Mesendoderm (in vitro differentiated cells): ENCODE data around the gene CCBE1.
"Not testable (repeated sequence)": the region's sequence is repeated elsewhere in the genome, so short reads cannot be mapped to it uniquely, and the experiment has no call there.

ENCODE experiments used
- DNase-seq: peaks from one replicate; pipeline ENCODE4 v3.0.0; 2013
- H2AK5ac ChIP-seq: 2 replicates; pipeline ENCODE4 v1.6.1; 2013; ENCODE audit warnings: low read length, inconsistent platforms
- H2BK120ac ChIP-seq: 2 replicates; pipeline ENCODE4 v1.6.1; 2013; ENCODE audit warnings: low read depth, mild to moderate bottlenecking, low read length, moderate library complexity, mixed read lengths
- H2BK15ac ChIP-seq: replicated peaks from 2 replicates; pipeline ENCODE4 v1.6.1; 2013; ENCODE audit warnings: low read depth, mild to moderate bottlenecking, moderate library complexity
- H2BK5ac ChIP-seq: 2 replicates; pipeline ENCODE4 v1.6.1; 2013; ENCODE audit warnings: low read length, inconsistent platforms
- H3K18ac ChIP-seq: 2 replicates; pipeline ENCODE4 v1.6.1; 2013; ENCODE audit warnings: mild to moderate bottlenecking, low read length, mixed read lengths
- H3K23ac ChIP-seq: one replicate; pipeline ENCODE4 v1.6.1; 2013; ENCODE audit warnings: low read length
- H3K27ac ChIP-seq: 2 replicates; pipeline ENCODE4 v1.5.1; 2013; ENCODE audit warnings: low read depth, mild to moderate bottlenecking, inconsistent platforms, low read length, moderate library complexity
- H3K27me3 ChIP-seq: 2 replicates; pipeline ENCODE4 v1.6.1; 2013; ENCODE audit warnings: low read length, control low read depth, mild to moderate bottlenecking, inconsistent platforms; ENCODE audit not compliant: insufficient read depth, poor library complexity
- H3K36me3 ChIP-seq: 2 replicates; pipeline ENCODE4 v1.6.1; 2013; ENCODE audit warnings: low read length, inconsistent platforms; ENCODE audit not compliant: control insufficient read depth, insufficient read depth
- H3K4ac ChIP-seq: one replicate; pipeline ENCODE4 v1.6.1; 2013; ENCODE audit warnings: low read depth, mild to moderate bottlenecking, low read length, moderate library complexity
- H3K4me1 ChIP-seq: 2 replicates; pipeline ENCODE4 v1.6.1; 2013; ENCODE audit warnings: low read depth, low read length, inconsistent platforms; ENCODE audit not compliant: control insufficient read depth
- H3K4me2 ChIP-seq: 2 replicates; pipeline ENCODE4 v1.6.1; 2013; ENCODE audit warnings: low read length
- H3K4me3 ChIP-seq: 2 replicates; pipeline ENCODE4 v1.5.1; 2013; ENCODE audit warnings: mild to moderate bottlenecking, low read length
- H3K56ac ChIP-seq: one replicate; pipeline ENCODE4 v1.6.1; 2013; ENCODE audit warnings: low read length
- H3K79me1 ChIP-seq: 2 replicates; pipeline ENCODE4 v1.6.1; 2013; ENCODE audit warnings: low read length, inconsistent platforms
- H3K79me2 ChIP-seq: 2 replicates; pipeline ENCODE4 v1.6.1; 2013; ENCODE audit warnings: mild to moderate bottlenecking, low read length; ENCODE audit not compliant: control insufficient read depth, insufficient read depth
- H3K9ac ChIP-seq: 2 replicates; pipeline ENCODE4 v1.6.1; 2013; ENCODE audit warnings: low read length, inconsistent platforms
- H4K5ac ChIP-seq: one replicate; pipeline ENCODE4 v1.6.1; 2013; ENCODE audit warnings: low read length
- H4K8ac ChIP-seq: one replicate; pipeline ENCODE4 v1.6.1; 2013; ENCODE audit warnings: low read depth, mild to moderate bottlenecking, control low read depth, low read length, moderate library complexity
- whole genome bisulfite sequencing: extraction: QIAGEN DNeasy Blood & Tissue Kit; methylation state at CpG from one replicate; pipeline ENCODE4 v1.1.7; 2013; ENCODE audit warnings: low lambda C conversion rate, missing lambda C conversion rate; ENCODE audit not compliant: insufficient coverage; ENCODE audit errors: extremely low coverage; 5-methylcytosine and 5-hydroxymethylcytosine counted together

CCBE1 gene

DNA sequence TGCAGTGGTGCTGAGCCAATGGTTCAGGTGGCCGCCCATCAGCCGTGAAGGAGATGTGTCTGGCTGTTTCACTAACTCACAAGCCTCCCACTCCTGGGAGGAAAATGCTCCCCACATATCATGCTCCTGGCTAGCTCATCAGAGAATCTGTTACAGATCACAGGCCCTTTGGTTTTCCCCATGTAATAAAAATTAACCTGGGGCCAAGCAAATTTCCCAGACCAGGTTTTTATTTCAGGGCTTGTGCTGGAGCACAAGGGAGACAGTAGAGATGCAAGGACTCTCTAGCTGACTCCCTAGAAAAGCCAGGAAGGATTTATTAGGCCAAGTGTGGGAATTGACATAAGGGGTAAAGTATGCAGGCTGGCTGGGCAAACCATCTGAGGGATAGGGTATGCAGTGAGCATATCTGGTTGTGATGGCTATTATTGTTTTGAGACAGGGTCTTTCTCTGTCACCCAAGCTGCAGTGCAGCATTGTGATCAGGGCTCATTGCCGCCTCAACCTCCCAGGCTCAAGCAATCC lies 40.6 kb upstream of the CCBE1 start:
- no peak overlapping the region for H3K27ac ChIP-seq
- no peak overlapping the region for H3K9ac ChIP-seq
- H4K8ac ChIP-seq, result no peak overlapping the region
- no peak overlapping the region for H3K4me2 ChIP-seq
- H3K79me1 ChIP-seq, result no peaks in the 10 kb centered on the region
- no peak overlapping the region for H3K4ac ChIP-seq
- H2BK120ac ChIP-seq, result no peak overlapping the region
- no peaks in the 10 kb centered on the region for H3K79me2 ChIP-seq
- no peak overlapping the region for H3K4me3 ChIP-seq
- H2BK5ac ChIP-seq, result no peak overlapping the region
- no peaks in the 10 kb centered on the region for H3K27me3 ChIP-seq
- no peak overlapping the region for H3K56ac ChIP-seq
- DNase-seq, result no peak
- no peak overlapping the region for H2AK5ac ChIP-seq
- H3K4me1 ChIP-seq, result no peaks in the 10 kb centered on the region
- no peaks in the 10 kb centered on the region for H3K36me3 ChIP-seq
- no peak overlapping the region for H2BK15ac ChIP-seq
- no peak overlapping the region for H3K23ac ChIP-seq
- no peak overlapping the region for H3K18ac ChIP-seq
- no CpG with 5 or more reads among the region's 3 CpGs for WGBS
- no peak overlapping the region for H4K5ac ChIP-seq

DNA sequence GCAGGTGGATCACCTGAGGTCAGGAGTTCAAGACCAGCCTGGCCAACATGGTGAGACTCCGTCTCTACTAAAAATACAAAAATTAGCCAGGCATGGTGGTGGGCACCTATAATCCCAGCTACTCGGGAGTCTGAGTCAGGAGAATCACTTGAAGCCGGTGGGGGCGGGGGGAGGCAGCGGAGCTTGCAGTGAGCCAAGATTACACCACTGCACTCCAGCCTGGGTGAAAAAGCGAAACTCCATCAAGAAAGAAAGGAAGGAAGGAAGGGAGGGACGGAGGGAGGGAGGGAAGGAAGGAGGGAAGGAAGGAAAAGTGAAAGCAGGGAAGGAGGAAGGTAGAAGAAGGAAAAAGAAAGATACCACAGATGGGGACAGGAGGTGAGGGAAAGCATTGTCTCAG lies 40.1 kb upstream of the CCBE1 start:
- no CpG with 5 or more reads among the region's 7 CpGs for WGBS
- not testable (repeated sequence) for H3K9ac ChIP-seq, H2BK120ac ChIP-seq, H3K27me3 ChIP-seq, H4K5ac ChIP-seq, H3K18ac ChIP-seq, H4K8ac ChIP-seq, H2BK15ac ChIP-seq, H2AK5ac ChIP-seq, H3K4me1 ChIP-seq, H3K4me2 ChIP-seq, DNase-seq, H3K27ac ChIP-seq, H3K4me3 ChIP-seq, H3K36me3 ChIP-seq, H3K79me2 ChIP-seq, H3K56ac ChIP-seq, H2BK5ac ChIP-seq, H3K79me1 ChIP-seq, H3K23ac ChIP-seq, H3K4ac ChIP-seq

DNA sequence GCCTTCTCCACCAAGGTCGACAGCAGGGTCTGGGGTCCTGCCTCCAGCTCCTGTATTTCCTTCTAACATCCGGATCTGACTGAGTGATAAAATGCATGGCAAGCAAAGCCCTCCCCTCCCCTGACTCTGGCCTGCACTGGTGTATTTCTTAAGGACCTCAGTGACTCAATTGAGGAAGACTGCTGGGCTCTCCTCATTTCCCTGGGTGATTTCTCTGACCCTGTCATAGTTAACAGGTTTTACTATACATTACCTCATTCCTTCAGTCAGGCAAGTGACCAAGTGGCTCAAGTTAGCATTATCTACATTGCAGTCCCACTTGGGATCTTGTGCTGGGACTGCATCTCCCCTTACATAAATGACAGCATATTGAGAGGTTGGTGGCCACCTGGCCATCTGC lies 38.8 kb upstream of the CCBE1 start:
- H2BK120ac ChIP-seq, result no peak overlapping the region
- DNase-seq, result no peak
- no peaks in the 10 kb centered on the region for H3K36me3 ChIP-seq
- H3K79me1 ChIP-seq, result no peaks in the 10 kb centered on the region
- no peak overlapping the region for H3K4me3 ChIP-seq
- no peak overlapping the region for H4K8ac ChIP-seq
- WGBS, result no CpG with 5 or more reads among the region's 2 CpGs
- H3K79me2 ChIP-seq, result no peaks in the 10 kb centered on the region
- H3K4me1 ChIP-seq, result no peaks in the 10 kb centered on the region
- H4K5ac ChIP-seq, result no peak overlapping the region
- H2BK15ac ChIP-seq, result no peak overlapping the region
- no peak overlapping the region for H3K56ac ChIP-seq
- no peak overlapping the region for H3K23ac ChIP-seq
- H2BK5ac ChIP-seq, result no peak overlapping the region
- H2AK5ac ChIP-seq, result no peak overlapping the region
- no peaks in the 10 kb centered on the region for H3K27me3 ChIP-seq
- H3K27ac ChIP-seq, result no peak overlapping the region
- H3K4ac ChIP-seq, result no peak overlapping the region
- H3K4me2 ChIP-seq, result no peak overlapping the region
- H3K18ac ChIP-seq, result no peak overlapping the region
- H3K9ac ChIP-seq, result no peak overlapping the region

DNA sequence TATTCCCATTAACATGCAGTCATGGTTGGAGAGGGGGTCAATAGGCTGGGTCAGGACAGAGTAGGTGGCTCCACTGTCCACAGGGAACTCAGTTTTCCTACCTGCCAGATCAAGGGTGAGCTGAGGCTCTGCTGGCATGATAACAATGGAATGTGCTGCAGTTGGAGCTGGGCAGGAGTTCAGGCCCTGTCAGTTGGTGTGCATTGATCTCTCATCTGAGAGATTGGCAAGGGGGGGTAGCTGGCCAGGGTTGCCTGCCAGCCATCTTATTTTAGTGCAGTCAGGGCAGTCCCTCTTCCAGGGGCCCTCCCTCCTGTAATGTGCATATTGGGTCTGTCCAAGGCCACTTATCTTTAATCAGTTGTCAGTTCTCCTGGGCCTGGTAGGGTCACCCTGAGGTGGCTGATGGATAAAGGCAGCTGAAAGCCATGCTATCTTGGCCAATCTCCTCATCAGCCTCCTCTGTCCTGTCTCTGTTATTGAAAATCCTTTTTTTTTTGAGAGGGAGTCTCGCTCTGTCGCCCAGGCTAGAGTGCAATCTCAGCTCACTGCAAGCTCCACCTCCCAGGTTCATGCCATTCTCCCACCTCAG lies 38.1 kb upstream of the CCBE1 start:
- H3K9ac ChIP-seq, result no peak overlapping the region
- no peak overlapping the region for H3K4me2 ChIP-seq
- H2AK5ac ChIP-seq, result no peak overlapping the region
- H3K23ac ChIP-seq, result no peak overlapping the region
- no peaks in the 10 kb centered on the region for H3K79me1 ChIP-seq
- H2BK5ac ChIP-seq, result no peak overlapping the region
- no peak overlapping the region for H4K5ac ChIP-seq
- no peaks in the 10 kb centered on the region for H3K79me2 ChIP-seq
- no peak overlapping the region for H3K27ac ChIP-seq
- no peak overlapping the region for H4K8ac ChIP-seq
- no peaks in the 10 kb centered on the region for H3K4me1 ChIP-seq
- H2BK120ac ChIP-seq, result no peak overlapping the region
- H3K4ac ChIP-seq, result no peak overlapping the region
- H2BK15ac ChIP-seq, result no peak overlapping the region
- H3K4me3 ChIP-seq, result no peak overlapping the region
- WGBS, result no CpG with 5 or more reads among the region's 2 CpGs
- no peak overlapping the region for H3K18ac ChIP-seq
- no peaks in the 10 kb centered on the region for H3K27me3 ChIP-seq
- no peaks in the 10 kb centered on the region for H3K36me3 ChIP-seq
- H3K56ac ChIP-seq, result no peak overlapping the region
- DNase-seq, result no peak

DNA sequence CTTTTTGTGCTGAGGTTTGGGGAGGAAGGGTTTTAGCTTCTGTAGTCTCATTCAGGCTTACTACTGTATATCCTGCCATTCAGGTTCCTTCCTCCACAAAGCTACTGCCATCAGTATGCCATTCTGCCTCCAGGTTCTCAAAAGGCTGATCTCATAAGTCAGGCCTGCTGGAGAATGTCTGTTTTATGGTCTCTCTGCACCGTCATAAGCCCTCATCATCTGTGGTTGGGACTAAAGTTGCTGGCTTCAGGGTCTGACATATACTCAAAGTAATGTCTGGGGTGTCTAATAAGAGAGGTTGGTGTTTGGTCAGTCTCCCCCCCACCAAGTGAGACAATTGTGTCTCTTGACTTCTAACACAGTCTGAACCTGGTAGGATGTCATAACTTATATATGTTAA lies 36.2 kb upstream of the CCBE1 start:
- no peak overlapping the region for H2BK15ac ChIP-seq
- no peak overlapping the region for H2BK5ac ChIP-seq
- no peak overlapping the region for H3K23ac ChIP-seq
- no peak overlapping the region for H3K56ac ChIP-seq
- H3K27me3 ChIP-seq, result no peaks in the 10 kb centered on the region
- H3K36me3 ChIP-seq, result no peaks in the 10 kb centered on the region
- H3K79me2 ChIP-seq, result no peaks in the 10 kb centered on the region
- H2BK120ac ChIP-seq, result no peak overlapping the region
- H3K9ac ChIP-seq, result no peak overlapping the region
- H3K79me1 ChIP-seq, result no peaks in the 10 kb centered on the region
- no peak overlapping the region for H4K5ac ChIP-seq
- no peak overlapping the region for H3K18ac ChIP-seq
- H2AK5ac ChIP-seq, result no peak overlapping the region
- no peak overlapping the region for H3K27ac ChIP-seq
- no CpG with 5 or more reads among the region's 1 CpG for WGBS
- H4K8ac ChIP-seq, result no peak overlapping the region
- no peak overlapping the region for H3K4ac ChIP-seq
- H3K4me3 ChIP-seq, result no peak overlapping the region
- no peaks in the 10 kb centered on the region for H3K4me1 ChIP-seq
- no peak for DNase-seq
- H3K4me2 ChIP-seq, result no peak overlapping the region

DNA sequence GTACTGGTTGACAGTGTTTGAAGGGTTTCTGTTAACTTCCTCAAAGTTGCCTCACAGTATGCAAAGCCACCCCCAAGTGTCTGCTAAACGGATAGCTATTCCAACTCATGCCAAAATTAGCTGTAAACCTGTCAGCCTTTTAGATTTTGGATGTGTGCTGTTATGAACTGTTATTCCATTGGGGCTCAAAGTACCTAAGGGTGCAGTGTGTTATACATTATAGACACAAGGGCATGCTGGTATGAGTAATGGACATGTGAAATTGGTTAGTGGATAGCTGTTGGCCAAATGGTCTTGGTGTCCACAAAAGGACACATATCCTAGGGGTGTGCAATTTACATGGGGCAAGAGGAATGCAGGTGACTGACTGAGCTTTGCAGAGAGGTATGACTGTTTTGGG lies 33.7 kb upstream of the CCBE1 start:
- H4K8ac ChIP-seq, result no peak overlapping the region
- no peak overlapping the region for H2BK120ac ChIP-seq
- H2BK15ac ChIP-seq, result no peak overlapping the region
- no peak overlapping the region for H3K9ac ChIP-seq
- no peaks in the 10 kb centered on the region for H3K79me2 ChIP-seq
- no peak overlapping the region for H4K5ac ChIP-seq
- H3K27me3 ChIP-seq, result no peaks in the 10 kb centered on the region
- H2BK5ac ChIP-seq, result no peak overlapping the region
- DNase-seq, result no peak
- H3K36me3 ChIP-seq, result no peaks in the 10 kb centered on the region
- H3K4ac ChIP-seq, result no peak overlapping the region
- WGBS, result no CpG with 5 or more reads among the region's 1 CpG
- H3K4me1 ChIP-seq, result no peaks in the 10 kb centered on the region
- no peak overlapping the region for H3K18ac ChIP-seq
- no peak overlapping the region for H3K4me3 ChIP-seq
- no peak overlapping the region for H3K56ac ChIP-seq
- H3K23ac ChIP-seq, result no peak overlapping the region
- H3K4me2 ChIP-seq, result no peak overlapping the region
- H2AK5ac ChIP-seq, result no peak overlapping the region
- no peaks in the 10 kb centered on the region for H3K79me1 ChIP-seq
- no peak overlapping the region for H3K27ac ChIP-seq
